NCI-H2171 treated with DMSO at 0.1 percent for 48 hours (cell line): Measurements from ENCODE around the gene SNX9.
A peak's percentile ranks its signal among the peaks of the same experiment; 100 is the strongest.

ENCODE experiments used
- DNase-seq: peaks from one replicate; lab custom pipeline; 2025; lab: John Stamatoyannopoulos, UW

SNX9 gene

DNA sequence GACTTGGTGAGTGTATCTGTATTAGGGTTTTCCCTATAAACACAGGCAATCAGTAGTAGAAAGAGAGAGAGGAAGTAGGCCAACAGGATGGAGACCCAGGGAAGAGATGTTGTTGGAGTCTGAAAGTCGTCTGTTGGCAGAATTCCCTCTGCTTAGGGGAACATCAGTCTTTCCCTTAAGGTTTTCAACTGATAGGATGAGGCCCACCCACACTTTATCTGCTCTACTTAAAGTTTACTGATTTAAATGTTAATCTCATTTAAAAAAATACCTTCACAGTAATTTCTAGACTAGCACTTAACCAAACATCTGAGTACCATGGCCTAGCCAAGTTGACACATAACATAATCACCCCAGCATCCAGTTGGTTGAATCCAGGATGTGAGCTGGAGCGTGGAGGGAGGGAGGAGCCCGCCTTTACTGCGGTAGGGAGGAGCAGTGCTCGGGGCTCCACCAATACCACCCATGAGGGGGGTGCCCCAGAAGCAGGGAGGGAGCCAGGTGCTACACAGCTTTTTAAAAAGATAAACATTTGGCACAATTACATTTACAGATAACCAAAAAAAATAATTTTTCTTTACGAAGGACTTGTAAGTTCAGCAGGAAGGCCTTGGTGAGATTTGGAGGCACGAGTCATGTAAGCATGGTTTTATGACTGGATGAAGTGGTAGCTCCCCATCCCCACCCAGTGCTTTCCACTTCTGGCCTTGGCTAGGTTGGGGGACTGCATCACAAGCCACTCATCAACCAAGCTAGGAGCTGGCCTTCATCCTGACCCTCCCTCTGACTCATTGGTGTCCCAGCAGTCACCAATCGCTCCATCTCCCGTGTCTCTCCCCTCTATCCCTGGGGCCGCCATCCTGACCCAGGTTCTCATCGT is 18.4 kb upstream of the SNX9 start:
- no peak for DNase-seq

DNA sequence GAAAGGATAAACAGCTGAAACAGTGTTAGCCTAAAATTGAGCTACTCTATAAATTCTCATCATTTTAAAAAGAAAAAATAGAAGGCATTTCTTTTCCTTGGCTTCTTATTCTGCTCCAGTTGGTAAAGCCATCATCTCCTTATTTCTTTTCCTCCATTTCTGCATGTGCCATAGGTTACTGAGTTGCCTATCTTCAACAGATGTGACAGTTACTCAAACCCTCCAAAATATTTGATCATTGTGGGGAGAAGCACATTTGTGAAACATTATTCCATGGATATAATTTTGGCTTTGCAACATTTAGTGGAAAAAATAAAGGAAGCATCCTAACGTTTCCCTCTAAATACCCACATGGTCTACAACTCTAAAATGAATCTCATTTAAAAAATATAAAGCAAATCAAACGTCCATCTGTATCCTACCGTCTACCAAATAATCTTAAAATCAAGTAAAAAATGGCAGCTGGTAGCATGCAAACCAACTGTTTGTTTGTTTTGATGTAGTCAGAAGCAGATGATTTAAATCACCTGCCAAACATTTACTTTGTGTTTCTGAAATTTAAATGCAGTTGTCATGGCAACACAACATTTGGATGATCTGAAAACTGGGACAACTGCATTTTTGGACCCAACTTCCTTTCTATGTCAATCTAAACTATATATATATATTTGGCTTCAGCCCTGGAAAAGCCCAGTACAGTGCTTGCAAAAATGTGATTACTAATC is 16.8 kb upstream of the SNX9 start:
- no peak for DNase-seq

DNA sequence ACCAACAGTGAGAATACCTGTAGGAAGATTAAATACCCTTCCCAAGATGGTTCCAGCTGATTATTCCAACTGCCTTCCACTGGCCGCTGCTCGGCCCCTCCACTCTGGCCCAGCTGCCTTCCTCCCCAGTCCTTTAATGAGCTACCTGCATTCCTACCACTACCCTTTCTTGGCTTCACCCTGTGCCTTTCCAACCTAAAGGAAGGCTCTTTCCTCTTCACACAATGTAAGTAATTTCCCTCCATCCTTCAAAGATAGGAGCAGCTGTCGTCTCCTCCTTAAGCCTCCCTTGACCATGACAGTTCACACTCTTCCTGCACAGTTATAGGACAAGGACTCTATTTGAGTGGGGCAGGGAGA is 16.2 kb upstream of the SNX9 start:
- no peak for DNase-seq

DNA sequence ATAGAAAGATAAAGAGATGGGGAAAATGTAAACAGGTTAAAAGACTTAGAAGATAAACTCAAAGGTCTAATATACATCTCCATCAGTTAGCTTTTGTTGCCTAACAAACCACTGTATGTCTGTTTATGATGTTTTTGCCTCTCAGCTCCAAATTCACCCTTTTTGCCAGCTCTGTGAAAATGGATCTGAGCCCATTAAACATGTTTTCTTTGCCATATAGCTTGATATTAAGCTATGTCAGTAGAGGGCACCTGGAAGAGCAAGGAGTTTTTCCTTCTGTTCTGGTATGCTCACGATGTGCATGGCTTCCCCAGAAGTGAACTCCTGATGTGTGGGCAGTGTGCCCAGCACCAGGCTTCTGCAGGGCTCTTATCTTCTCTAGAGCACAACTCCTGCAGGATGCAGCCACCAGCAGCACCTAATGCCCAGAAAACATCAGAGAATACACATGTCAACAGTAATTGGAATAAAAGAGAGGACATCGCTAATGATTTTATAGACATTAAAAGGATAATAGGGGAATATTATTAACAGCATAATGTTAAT is 14.6 kb upstream of the SNX9 start:
- no peak for DNase-seq

DNA sequence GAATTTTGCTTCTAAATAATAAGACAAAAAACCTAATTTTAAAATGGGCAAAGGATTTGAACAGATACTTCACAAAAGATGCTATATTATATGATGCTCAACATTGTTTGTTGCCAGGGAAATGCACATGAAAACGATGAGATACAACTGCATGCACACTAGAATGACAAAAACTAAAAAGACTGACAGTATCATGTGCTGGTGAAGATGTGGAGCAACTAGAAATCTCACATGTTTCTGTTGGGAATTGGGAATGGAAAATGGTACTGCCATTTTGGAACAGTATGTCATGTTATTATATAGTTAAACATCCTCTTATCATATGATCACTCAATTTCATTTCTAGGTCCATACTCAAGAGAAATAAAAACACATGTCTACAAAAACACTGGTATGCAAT is 13.4 kb upstream of the SNX9 start:
- no peak for DNase-seq

DNA sequence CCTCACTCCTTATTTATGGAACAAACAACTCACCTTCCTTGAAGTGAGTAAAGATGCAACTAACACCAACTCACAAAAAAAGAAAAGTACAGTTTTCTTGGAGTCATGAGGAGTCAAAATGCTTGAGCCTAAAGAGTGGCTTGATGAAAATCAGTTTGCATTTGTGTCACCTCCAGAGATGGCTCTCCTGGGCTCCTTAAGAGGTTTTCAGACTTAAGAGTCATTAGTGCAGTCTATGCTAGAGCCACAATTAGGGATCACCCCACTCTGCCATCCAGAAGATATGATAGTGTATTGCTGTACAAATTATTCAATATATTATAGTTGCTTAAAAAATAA is 11.9 kb upstream of the SNX9 start:
- no peak for DNase-seq

DNA sequence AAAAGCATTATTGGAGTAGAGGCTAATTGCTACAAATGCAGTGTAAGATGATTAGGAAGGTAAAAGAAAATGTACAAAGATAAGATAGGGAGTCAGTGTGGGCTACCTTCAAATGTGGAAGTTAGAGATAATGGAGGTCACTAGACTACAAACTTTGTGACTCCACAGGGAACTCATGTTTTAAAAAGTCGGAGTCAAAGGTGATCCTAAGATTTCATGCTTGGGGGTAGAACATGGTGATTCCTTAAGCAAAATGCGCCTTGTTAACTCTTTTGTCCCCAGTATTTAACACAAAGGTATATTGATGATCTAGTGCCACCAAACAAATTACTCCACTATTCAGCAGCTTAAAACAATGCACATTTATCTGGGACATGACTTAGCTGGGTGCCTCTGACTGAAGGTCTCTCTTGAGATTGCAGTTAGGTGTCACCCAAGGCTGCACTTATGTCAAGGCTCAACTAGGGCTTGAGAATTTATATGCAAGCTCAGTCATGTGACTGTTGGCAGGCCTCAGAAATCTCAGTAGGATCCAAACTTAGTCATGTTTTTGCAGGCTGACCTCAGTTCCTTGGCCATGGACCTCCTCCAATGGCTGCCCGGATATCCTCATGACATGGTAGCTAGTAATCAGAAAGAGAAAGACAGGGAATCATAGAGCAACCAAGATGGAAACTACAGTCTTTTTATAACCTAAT is 11.4 kb upstream of the SNX9 start:
- no peak for DNase-seq

DNA sequence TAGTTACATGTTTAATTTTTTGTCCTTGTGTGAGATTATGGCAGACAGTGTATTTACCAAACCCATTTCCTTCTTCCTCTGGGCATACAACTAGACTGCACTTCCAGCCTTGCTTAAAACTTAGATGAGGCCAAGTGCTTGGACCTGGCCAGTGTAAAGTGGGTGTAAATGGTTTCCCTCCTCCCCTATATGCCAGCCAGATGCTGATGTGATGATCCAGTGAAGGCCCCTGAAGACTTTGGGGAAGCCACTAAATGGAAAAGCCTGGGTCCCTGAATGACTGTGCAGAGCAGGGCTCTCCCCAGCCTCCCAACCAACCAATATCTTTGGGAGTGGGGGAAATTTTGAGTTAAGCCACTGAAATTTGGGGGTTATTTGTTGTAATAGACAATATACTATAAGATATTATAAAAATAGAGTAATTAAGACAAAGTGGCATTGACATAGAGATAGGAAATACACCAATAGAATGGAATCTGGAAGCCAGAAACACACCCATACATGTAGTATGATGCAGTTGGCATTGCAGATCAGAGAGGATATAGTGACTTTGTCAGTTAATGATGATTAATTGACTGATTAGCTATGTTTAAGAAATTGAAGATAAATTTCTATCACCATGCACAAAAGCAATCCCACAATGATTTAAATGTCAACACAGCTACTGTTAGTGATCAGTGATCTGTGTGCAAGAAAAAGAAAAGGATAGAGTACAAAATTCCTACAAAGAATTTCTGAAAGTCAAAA is 10.4 kb upstream of the SNX9 start:
- no peak for DNase-seq

DNA sequence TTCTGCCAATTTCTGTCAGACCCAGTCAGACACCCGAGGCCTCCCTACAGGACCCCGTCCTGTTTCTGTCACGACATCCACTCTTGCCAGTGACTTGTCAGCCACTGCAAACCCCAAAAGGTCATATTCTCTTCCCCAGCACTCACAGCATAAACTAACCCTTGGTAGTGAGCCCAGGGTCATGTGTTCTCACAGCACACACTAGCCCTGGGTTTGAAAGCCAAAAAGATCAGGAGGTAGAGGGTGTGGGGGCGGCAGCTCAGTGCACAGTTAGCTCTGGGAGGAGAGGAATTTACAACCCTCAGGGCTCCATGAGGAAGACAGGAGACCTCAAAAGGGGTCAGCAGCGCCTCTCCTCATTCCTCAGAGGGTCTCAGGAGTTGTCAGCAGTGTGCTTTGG is 9.9 kb upstream of the SNX9 start:
- DNase-seq: no peak

DNA sequence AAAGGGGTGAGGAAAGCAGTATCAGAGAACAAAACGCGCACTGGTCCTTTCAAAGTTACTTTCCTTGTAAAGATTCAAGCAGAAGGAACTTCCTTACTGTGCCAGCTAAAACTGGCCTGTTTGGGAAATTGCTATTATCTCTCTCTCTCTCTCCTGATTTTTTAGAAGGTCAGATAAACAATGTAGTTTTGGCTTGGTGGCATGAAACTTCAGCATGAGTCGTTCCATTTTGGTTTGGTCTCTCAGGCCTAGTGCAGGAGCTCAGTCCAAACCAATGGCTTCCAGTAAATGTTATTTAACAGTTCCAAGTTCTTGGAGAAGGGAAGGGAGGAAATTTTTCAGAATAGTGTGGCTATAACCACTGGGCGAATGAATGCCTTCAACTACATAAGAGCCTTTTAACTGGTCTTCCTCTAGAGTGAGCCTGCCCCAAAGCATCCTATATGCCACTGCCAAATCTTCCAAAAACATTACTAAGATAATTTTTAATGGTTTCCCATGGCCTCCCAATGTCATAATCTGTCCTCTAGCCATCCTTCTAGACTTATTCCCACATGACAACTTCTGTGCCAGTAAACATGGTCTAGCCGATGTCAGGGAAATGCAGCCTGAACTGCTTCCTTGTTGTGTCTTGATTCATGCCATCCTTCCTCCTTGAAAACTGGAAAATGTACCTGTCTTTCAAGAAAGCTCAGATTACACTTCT is 9.1 kb upstream of the SNX9 start:
- no peak for DNase-seq

DNA sequence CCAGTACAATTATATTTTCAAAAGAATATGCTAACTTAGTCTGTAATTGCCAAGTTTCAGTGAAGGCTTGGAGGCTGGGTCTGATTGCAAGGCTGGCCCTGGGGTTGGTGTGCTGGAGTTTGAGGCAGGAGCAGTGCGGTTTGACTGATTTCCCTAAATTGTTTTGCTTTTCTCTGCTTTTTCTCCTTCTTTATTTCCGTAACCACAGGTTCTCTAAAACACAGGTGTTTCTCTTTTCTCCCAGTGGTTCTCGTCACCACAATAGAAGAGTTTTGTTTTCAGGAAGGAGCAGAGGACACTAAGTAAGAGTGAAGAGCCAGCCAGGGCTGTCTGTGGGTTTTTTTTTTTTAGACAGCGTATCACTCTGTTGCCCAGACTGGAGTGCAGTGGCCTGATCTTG is 8.2 kb upstream of the SNX9 start:
- no peak for DNase-seq

DNA sequence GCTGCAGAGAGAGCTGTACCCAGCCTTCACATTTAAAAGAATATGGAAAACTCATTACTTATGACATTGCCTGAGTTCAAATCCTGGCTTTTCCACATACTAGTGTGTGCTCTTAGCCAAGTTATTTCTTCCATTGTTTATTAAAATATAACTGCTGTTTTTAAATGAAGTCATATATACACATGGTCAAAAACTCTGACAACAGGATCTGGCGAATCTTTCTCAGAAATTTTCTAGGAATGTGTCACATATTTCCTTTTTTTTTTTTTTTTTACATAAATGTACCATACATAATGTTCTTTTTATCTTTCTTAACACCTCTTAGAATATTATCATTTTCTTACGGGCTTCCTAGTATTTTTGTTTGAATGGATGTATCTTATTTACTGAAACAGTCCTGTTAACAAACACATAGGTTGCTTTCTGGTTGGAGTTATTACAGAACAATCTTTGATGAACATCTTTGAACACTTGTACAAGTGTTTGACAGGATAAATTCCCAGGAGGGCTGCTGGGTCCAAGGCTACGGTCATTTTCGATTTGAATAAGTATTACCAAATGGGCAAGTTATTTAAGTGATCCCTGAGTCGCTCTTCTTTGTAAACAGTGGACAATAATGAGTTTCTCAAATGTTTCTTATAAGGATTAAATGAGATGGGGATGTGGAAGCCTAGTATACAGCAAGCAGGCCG is 1.6 kb upstream of the SNX9 start:
- no peak for DNase-seq

DNA sequence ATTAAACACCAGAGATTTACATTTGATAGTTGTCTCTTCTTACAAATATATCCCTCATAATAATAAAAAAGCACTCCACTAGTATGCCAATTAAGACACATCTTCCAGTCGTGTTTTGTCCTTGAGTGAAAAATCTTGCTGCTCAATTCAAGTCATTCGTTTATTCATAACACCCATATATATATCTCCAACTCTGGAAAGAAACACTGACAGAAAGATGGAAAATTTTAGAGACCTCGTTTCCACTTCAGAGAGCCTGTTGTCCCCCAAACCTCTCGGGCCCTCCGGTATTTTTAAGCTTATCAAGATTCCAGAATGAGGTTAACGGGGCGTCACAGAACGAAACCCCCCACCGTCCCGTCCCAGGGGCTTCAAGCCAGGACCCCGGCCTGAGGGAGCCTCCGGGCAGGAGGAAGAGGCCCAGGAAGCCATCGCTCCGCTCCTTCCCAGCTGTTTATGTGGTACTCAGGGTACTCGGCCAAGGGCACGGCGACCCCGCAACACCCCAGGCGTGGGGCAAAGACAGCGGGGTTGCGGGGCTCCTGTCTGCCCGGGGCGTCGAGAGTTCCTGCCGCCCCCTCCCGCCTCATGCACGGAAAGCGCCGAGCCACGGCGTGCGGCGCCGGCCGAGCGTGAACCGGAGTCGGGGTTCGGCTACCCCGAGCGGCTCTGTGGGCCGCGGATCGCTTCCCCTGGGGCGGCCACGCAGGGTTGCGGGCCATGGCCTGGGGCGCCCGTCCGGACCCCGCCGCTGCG is 623 bp upstream of the SNX9 start:
- DNase-seq: no peak

DNA sequence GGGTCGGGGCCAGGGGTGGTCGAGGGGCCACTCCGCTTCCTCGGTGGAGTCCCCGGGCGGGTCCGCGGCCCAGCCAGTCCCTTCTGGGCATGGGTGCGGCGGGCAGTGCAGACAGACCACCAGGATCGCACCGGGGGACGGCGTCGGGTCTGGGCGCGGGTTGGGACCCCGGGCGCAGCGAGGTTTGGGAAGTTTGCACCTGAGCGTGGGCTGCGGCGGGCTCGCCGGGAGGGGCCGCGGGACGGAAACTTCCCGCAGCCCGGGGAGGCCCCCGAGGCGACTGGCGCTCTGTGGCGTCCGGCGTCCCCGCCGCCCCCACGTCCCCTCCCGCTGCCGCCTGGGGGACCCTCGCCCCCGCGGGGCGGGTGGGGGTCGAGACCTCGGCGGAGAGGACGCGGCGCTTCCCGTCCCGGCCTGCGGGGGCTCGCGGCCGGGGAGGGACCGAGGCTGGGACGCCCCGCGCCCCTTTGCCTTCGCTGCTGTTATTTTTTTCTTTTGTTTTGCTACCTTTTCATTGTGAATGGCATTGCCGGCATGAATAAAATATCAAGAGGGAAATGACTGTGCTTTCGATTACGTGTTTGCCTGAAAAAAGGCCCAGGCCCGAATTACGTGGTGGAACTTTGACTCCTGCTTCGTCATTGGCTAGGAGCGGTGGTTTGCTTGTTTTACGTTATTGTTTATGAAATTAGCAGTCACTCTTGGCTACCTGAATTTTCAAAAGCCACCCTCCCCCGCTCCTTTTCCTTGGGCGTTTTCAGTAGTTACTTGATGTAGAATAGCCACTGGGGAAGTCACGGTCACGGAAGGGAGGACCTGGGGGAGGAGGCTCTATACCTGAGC is 703 bp downstream of the SNX9 start:
- DNase-seq: peak; percentile 72

DNA sequence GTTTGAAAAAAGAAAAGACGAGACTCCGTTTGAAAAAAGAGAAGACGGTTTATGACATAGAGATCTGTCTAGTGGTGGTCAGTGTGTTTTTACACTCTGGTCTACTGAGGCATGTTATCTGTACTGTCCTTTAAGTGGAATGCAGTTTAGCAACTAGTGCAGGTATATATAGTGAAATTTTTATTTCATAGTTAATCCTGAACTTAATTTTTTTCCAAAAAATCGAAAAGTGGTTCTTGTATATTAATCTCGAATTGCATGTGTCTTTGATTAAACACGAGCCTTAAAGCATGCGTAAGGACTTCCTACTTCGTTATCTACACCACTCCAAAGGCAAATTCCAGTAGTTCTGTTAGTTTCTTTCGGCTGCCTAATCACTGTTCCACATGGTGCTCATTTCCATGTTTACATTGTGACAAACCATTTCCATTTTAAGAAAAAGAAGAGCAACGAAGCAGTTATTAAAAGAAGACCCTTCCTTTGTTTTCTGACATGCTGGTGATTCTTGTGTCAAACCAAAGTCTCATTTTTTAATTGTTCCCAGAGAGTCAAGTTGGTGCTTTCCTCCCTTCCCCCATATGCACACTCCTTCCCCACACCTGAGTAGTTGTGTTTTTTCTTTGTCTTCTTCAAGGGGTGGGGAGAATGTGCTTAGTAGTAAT is 2.3 kb downstream of the SNX9 start:
- no peak for DNase-seq

DNA sequence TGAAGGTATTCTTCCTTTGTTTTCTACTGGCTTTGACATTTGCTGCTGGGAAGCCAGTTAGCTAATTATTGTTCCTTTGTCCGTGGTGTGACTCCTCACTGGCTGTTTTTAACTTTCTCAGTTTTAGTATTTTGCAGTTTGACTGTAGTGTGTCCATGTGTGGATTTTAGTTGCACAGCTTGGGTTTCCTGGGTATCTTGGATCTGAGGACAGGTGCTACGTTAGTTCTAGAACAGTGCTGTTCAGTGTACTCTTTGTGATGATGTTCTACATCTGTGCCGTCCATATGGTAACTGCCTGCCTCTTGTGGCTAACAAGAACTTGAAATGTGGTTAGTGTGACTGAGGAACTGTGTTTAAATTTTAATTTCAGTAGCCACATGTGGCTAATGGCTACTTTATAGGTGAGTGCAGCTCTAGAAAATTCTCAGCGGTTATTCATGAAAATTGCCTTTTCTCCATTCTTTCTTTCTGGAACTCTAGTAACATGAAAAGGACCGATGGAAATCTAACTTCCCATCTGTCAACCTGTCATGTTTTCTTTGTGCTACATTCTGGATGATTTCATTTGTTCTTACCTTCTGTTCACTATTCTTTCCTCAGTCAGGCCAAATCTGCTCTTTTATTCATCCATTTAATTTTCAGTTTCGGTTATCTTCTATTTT is 7.4 kb downstream of the SNX9 start:
- DNase-seq: peak; percentile 99

DNA sequence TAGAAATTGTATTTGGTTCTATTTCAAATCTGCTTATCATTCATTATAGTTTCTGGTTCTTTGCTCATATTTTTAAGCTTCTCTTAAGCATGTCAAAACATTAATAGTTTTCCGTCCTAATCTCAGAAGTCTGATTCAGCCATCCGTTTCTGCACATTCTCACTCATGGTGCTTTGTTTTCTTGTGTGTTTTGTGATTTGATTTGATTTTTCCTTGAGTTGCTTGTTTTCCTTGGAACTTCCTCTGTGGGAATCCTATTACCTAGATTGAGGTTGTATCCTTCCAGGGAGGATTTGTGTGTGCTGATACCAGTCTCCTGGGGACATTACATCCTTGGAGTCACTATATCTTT is 7.9 kb downstream of the SNX9 start:
- no peak for DNase-seq
